ENCODE measurements around the gene FLOT1. TPM values are rescaled to one million over a fixed set of nuclear protein-coding genes. Genes with fewer than 3 reads are reported as not detected.

FLOT1 gene
- polyA plus RNA-seq, 1 donor = 94.5 TPM

GRCh38 chr6:30691208-30691847 lies 51.2 kb downstream of the FLOT1 start:
- Histone ChIP-seq H3K27ac (ENCODE audit: low read length) (peak overlapping the region; percentile 31), H3K36me3 (ENCODE audit: control insufficient read depth, insufficient read depth, low read length) (no peaks in the 10 kb centered on the region), H3K27me3 (ENCODE audit: control insufficient read depth, insufficient read depth, low read length) (no peaks in the 10 kb centered on the region), H3K4me3 (ENCODE audit: low read length) (peak overlapping the region; percentile 75), H3K9me3 (ENCODE audit: control insufficient read depth, low read depth, low read length) (peaks cover 4% of the 10 kb centered on the region), H3K4me1 (ENCODE audit: control insufficient read depth, insufficient read depth, low read length) (peaks cover 13% of the 10 kb centered on the region)
- WGBS (ENCODE audit: insufficient coverage, low lambda C conversion rate) = no CpG with 5 or more reads among the region's 8 CpGs
- DNase-seq = no peak

- WGBS (ENCODE audit: insufficient coverage, low lambda C conversion rate) = 0% methylated on average over 3 of the region's 40 CpGs
- Histone ChIP-seq H3K9me3 (ENCODE audit: control insufficient read depth, low read depth, low read length) (peaks cover 7% of the 10 kb centered on the region), H3K4me3 (ENCODE audit: low read length) (peak within 1 kb of the TSS; percentile 75), H3K4me1 (ENCODE audit: control insufficient read depth, insufficient read depth, low read length) (peaks cover 20% of the 10 kb centered on the region), H3K27me3 (ENCODE audit: control insufficient read depth, insufficient read depth, low read length) (peaks cover 3% of the 10 kb centered on the region), H3K27ac (ENCODE audit: low read length) (peak within 1 kb of the TSS; percentile 80), H3K36me3 (ENCODE audit: control insufficient read depth, insufficient read depth, low read length) (no peaks in the 10 kb centered on the region)
- DNase-seq = peak; percentile 83 to 90
These were observed 51.9 kb downstream of the FLOT1 start, which contains the start of gene NRM for GRCh38 chr6:30690403-30691207. Gene NRM (minus strand): TSS chr6:30690984. CDS start chr6:30690974, 10 bp downstream.

- peaks cover 20% of the 10 kb centered on the region for H3K4me1 ChIP-seq (ENCODE audit: control insufficient read depth, insufficient read depth, low read length)
- peak overlapping the region; percentile 80 for H3K27ac ChIP-seq (ENCODE audit: low read length)
- no peak for DNase-seq
- H3K4me3 ChIP-seq (ENCODE audit: low read length) = peak overlapping the region; percentile 75
- peaks cover 7% of the 10 kb centered on the region for H3K9me3 ChIP-seq (ENCODE audit: control insufficient read depth, low read depth, low read length)
- WGBS (ENCODE audit: insufficient coverage, low lambda C conversion rate) = no CpG with 5 or more reads among the region's 4 CpGs
- no peaks in the 10 kb centered on the region for H3K36me3 ChIP-seq (ENCODE audit: control insufficient read depth, insufficient read depth, low read length)
- H3K27me3 ChIP-seq (ENCODE audit: control insufficient read depth, insufficient read depth, low read length) = peaks cover 5% of the 10 kb centered on the region
These were observed 52.5 kb downstream of the FLOT1 start for GRCh38 chr6:30689985-30690384.

- Histone ChIP-seq H3K27me3 (ENCODE audit: control insufficient read depth, insufficient read depth, low read length) (peaks cover 5% of the 10 kb centered on the region), H3K4me3 (ENCODE audit: low read length) (no peak overlapping the region), H3K36me3 (ENCODE audit: control insufficient read depth, insufficient read depth, low read length) (no peaks in the 10 kb centered on the region), H3K9me3 (ENCODE audit: control insufficient read depth, low read depth, low read length) (peaks cover 7% of the 10 kb centered on the region), H3K4me1 (ENCODE audit: control insufficient read depth, insufficient read depth, low read length) (peaks cover 20% of the 10 kb centered on the region), H3K27ac (ENCODE audit: low read length) (no peak overlapping the region)
- 55% methylated on average over 2 of the region's 11 CpGs for WGBS (ENCODE audit: insufficient coverage, low lambda C conversion rate)
- no peak for DNase-seq
These were observed 53.2 kb downstream of the FLOT1 start for GRCh38 chr6:30689022-30689865.

GRCh38 chr6:30688569-30688968 lies 53.9 kb downstream of the FLOT1 start:
- Histone ChIP-seq H3K36me3 (ENCODE audit: control insufficient read depth, insufficient read depth, low read length) (no peaks in the 10 kb centered on the region), H3K27me3 (ENCODE audit: control insufficient read depth, insufficient read depth, low read length) (peaks cover 5% of the 10 kb centered on the region), H3K9me3 (ENCODE audit: control insufficient read depth, low read depth, low read length) (peaks cover 7% of the 10 kb centered on the region), H3K4me3 (ENCODE audit: low read length) (no peak overlapping the region), H3K27ac (ENCODE audit: low read length) (no peak overlapping the region), H3K4me1 (ENCODE audit: control insufficient read depth, insufficient read depth, low read length) (peaks cover 20% of the 10 kb centered on the region)
- no peak for DNase-seq
- no CpG with 5 or more reads among the region's 9 CpGs for WGBS (ENCODE audit: insufficient coverage, low lambda C conversion rate)

GRCh38 chr6:30687659-30688431 lies 54.6 kb downstream of the FLOT1 start:
- peak overlapping the region; percentile 85 for H3K4me3 ChIP-seq (ENCODE audit: low read length)
- H3K9me3 ChIP-seq (ENCODE audit: control insufficient read depth, low read depth, low read length) = peaks cover 7% of the 10 kb centered on the region
- no CpG with 5 or more reads among the region's 22 CpGs for WGBS (ENCODE audit: insufficient coverage, low lambda C conversion rate)
- peak in 1 of 2 donors; percentile 16 for DNase-seq
- H3K4me1 ChIP-seq (ENCODE audit: control insufficient read depth, insufficient read depth, low read length) = peaks cover 20% of the 10 kb centered on the region
- no peaks in the 10 kb centered on the region for H3K36me3 ChIP-seq (ENCODE audit: control insufficient read depth, insufficient read depth, low read length)
- H3K27me3 ChIP-seq (ENCODE audit: control insufficient read depth, insufficient read depth, low read length) = peaks cover 5% of the 10 kb centered on the region
- H3K27ac ChIP-seq (ENCODE audit: low read length) = peak overlapping the region; percentile 93

- H3K27me3 ChIP-seq (ENCODE audit: control insufficient read depth, insufficient read depth, low read length) = peaks cover 5% of the 10 kb centered on the region
- H3K4me3 ChIP-seq (ENCODE audit: low read length) = peak overlapping the region; percentile 85
- peaks cover 7% of the 10 kb centered on the region for H3K9me3 ChIP-seq (ENCODE audit: control insufficient read depth, low read depth, low read length)
- peaks cover 20% of the 10 kb centered on the region for H3K4me1 ChIP-seq (ENCODE audit: control insufficient read depth, insufficient read depth, low read length)
- H3K27ac ChIP-seq (ENCODE audit: low read length) = peak overlapping the region; percentile 93
- no peaks in the 10 kb centered on the region for H3K36me3 ChIP-seq (ENCODE audit: control insufficient read depth, insufficient read depth, low read length)
- no CpG with 5 or more reads among the region's 52 CpGs for WGBS (ENCODE audit: insufficient coverage, low lambda C conversion rate)
- peak; percentile 72 to 82 for DNase-seq
These were observed 55.4 kb downstream of the FLOT1 start for GRCh38 chr6:30686908-30687658.

GRCh38 chr6:30686009-30686907 lies 56.2 kb downstream of the FLOT1 start, which contains the start of gene PPP1R18:
Gene PPP1R18 (minus strand): TSS chr6:30686645. CDS start chr6:30686018, 627 bp downstream.
- 40% methylated on average over 6 of the region's 41 CpGs for WGBS (ENCODE audit: insufficient coverage, low lambda C conversion rate)
- DNase-seq = peak in 1 of 2 donors; percentile 50
- H3K27me3 ChIP-seq (ENCODE audit: control insufficient read depth, insufficient read depth, low read length) = peaks cover 5% of the 10 kb centered on the region
- H3K9me3 ChIP-seq (ENCODE audit: control insufficient read depth, low read depth, low read length) = peaks cover 7% of the 10 kb centered on the region
- H3K27ac ChIP-seq (ENCODE audit: low read length) = peak within 1 kb of the TSS; percentile 93
- no peaks in the 10 kb centered on the region for H3K36me3 ChIP-seq (ENCODE audit: control insufficient read depth, insufficient read depth, low read length)
- peak within 1 kb of the TSS; percentile 85 for H3K4me3 ChIP-seq (ENCODE audit: low read length)
- H3K4me1 ChIP-seq (ENCODE audit: control insufficient read depth, insufficient read depth, low read length) = peaks cover 20% of the 10 kb centered on the region
